HCT116 (cell line): ENCODE data around the gene EIF3L. TPM values are rescaled to one million over a fixed set of nuclear protein-coding genes. Genes with fewer than 3 reads are reported as not detected.
A peak's percentile ranks its signal among the peaks of the same experiment; 100 is the strongest.

Source experiments
- ATAC-seq: fragments of 200-7000 bp; cut with Tn5 transposase; 2 replicates; pipeline ENCODE4 v1.9.1; 2020; ENCODE audit warnings: mild to moderate bottlenecking, moderate library complexity
- BruUV-seq: library from RNA; stranded (reverse); fragments of 400-500 nt; replicated peaks from 2 replicates; lab custom pipeline; 2021; lab: Mats Ljungman, UMichigan
- CTCF ChIA-PET: fragments of 300-600 bp; sonication (Branson Sonifier 250); formaldehyde crosslinking; loops from one replicate; lab custom pipeline; 2021; ENCODE audit warnings: antibody characterized with exemption; lab: Charles Lee
- POLR2A ChIA-PET: fragments of 300-600, 350-600 bp; sonication (Branson Sonifier 250); formaldehyde crosslinking; loops from one replicate; lab custom pipeline; 2021; ENCODE audit warnings: antibody characterized with exemption; lab: Charles Lee
- RAD21 ChIA-PET, 2 experiments: fragments of 300-600 bp; sonication (Branson Sonifier 250); formaldehyde crosslinking; loops; one replicate each; lab custom pipeline; 2023; ENCODE audit warnings: low total read pairs in 2 of 2; ENCODE audit not compliant: uncharacterized antibody in 2 of 2, unreplicated experiment in 2 of 2, low non-redundant PET in 1 of 2; lab: Charles Lee
- DNase-seq: peaks from one replicate; pipeline ENCODE4 v3.0.0-alpha.2; 2010; ENCODE audit warnings: low read depth, low spot score
- H2AFZ ChIP-seq: fragments of 200-600 bp; shearing (Covaris generic), sonication (generic); 2 replicates; pipeline ENCODE4 v1.6.1; 2017; ENCODE audit warnings: low read depth, mixed run types, mixed read lengths, antibody characterized with exemption, low read length; ENCODE audit not compliant: poor library complexity, severe bottlenecking
- H3K27ac ChIP-seq: 2 replicates; pipeline ENCODE4 v1.5.1; 2012; ENCODE audit warnings: low read depth, low read length
- H3K27me3 ChIP-seq: fragments of 200-600 bp; sonication (generic); 2 replicates; pipeline ENCODE4 v1.6.1; 2016; ENCODE audit warnings: mixed run types, low read length, mixed read lengths; ENCODE audit not compliant: insufficient read depth
- H3K36me3 ChIP-seq, 2 experiments: fragments of 200-500 bp in 1 of 2; fragments of 200-600 bp in 1 of 2; sonication (Bioruptor generic) in 1 of 2; sonication (generic) in 1 of 2; 2 replicates each; pipeline versions ENCODE4 v1.5.1 to v1.6.1; 2014 to 2016; ENCODE audit warnings: low read length in 2 of 2, inconsistent platforms in 1 of 2, mixed read lengths in 1 of 2, mixed run types in 1 of 2; ENCODE audit not compliant: insufficient read depth in 2 of 2, control insufficient read depth in 1 of 2
- H3K4me1 ChIP-seq, 2 experiments: fragments of 200-600 bp in 1 of 2; sonication (generic) in 1 of 2; 2 replicates each; pipeline versions ENCODE4 v1.5.1 to v1.6.1; 2012 to 2017; ENCODE audit warnings: low read length in 2 of 2, inconsistent platforms in 1 of 2, mild to moderate bottlenecking in 1 of 2, mixed read lengths in 1 of 2, mixed run types in 1 of 2, moderate library complexity in 1 of 2; ENCODE audit not compliant: insufficient read depth in 2 of 2, control insufficient read depth in 1 of 2
- H3K4me2 ChIP-seq: fragments of 200-600 bp; sonication (generic); 2 replicates; pipeline ENCODE4 v1.6.1; 2017; ENCODE audit warnings: mixed run types, low read length, mixed read lengths
- H3K4me3 ChIP-seq, 2 experiments: fragments of 200-600 bp in 1 of 2; sonication (generic) in 1 of 2; replicated peaks in 1 of 2; 2 replicates each; pipeline ENCODE4 v1.5.1; 2011 to 2016; ENCODE audit warnings: low read length in 2 of 2, control low read depth in 1 of 2, low read depth in 1 of 2, mild to moderate bottlenecking in 1 of 2, mixed read lengths in 1 of 2, mixed run types in 1 of 2
- H3K79me2 ChIP-seq: fragments of 200-600 bp; sonication (generic); 2 replicates; pipeline ENCODE4 v1.6.1; 2017; ENCODE audit warnings: mild to moderate bottlenecking, mixed run types, low read length, moderate library complexity, mixed read lengths; ENCODE audit not compliant: insufficient read depth
- H3K9ac ChIP-seq: fragments of 200-600 bp; sonication (generic); 2 replicates; pipeline ENCODE4 v1.6.1; 2016; ENCODE audit warnings: low read length, mixed read lengths
- H3K9me2 ChIP-seq: fragments of 200-600 bp; sonication (generic), shearing (Covaris generic); 2 replicates; pipeline ENCODE4 v1.6.1; 2017; ENCODE audit warnings: mixed run types, mild to moderate bottlenecking, moderate library complexity; ENCODE audit not compliant: insufficient read depth
- H3K9me3 ChIP-seq, 2 experiments: fragments of 200-500 bp in 1 of 2; fragments of 200-600 bp in 1 of 2; sonication (Bioruptor generic) in 1 of 2; sonication (generic) in 1 of 2; 2 replicates each; pipeline ENCODE4 v1.6.1; 2014 to 2017; ENCODE audit warnings: low read length in 2 of 2, mixed read lengths in 2 of 2, inconsistent platforms in 1 of 2, low read depth in 1 of 2, mild to moderate bottlenecking in 1 of 2, mixed run types in 1 of 2, moderate library complexity in 1 of 2; ENCODE audit not compliant: control insufficient read depth in 1 of 2, insufficient read depth in 1 of 2
- H4K20me1 ChIP-seq: fragments of 200-600 bp; sonication (generic), shearing (Covaris generic); 2 replicates; pipeline ENCODE4 v1.6.1; 2017; ENCODE audit warnings: mixed run types, mild to moderate bottlenecking, moderate library complexity; ENCODE audit not compliant: insufficient read depth
- TCF7L2 ChIP-seq: IDR thresholded peaks from 2 replicates; pipeline ENCODE4 v1.7.0; 2011; ENCODE audit warnings: borderline replicate concordance, inconsistent platforms; ENCODE audit not compliant: insufficient read depth, insufficient read length; ENCODE audit errors: extremely low read depth
- intact Hi-C: fragments of 100-400 bp; cut with micrococcal nuclease; formaldehyde crosslinking; loops from 2 replicates; pipeline ENCODE4 v1.10.0; 2022
- total RNA-seq: library from RNA; stranded (reverse); gene quantifications from one replicate; pipeline ENCODE4 v1.2.1, GENCODE V29; 2021; ENCODE audit not compliant: unreplicated experiment
- TF ChIP-seq, protein P1 (sequence below): IDR thresholded peaks from 2 replicates; pipeline ENCODE4 v1.6.1; 2011; ENCODE audit warnings: mild to moderate bottlenecking, low read length, moderate library complexity; ENCODE audit not compliant: insufficient replicate concordance; ENCODE audit errors: extremely low read depth
- TF ChIP-seq, protein P2 (sequence below), 3 experiments: fragments of 200-600 bp in 1 of 3; sonication (generic) in 1 of 3; IDR thresholded peaks in 2 of 3; conservative IDR thresholded peaks in 1 of 3; 2 replicates each; pipeline ENCODE4 v1.5.1; 2012 to 2017; ENCODE audit warnings: low read depth in 2 of 3, low read length in 2 of 3, antibody characterized with exemption in 1 of 3, borderline replicate concordance in 1 of 3, control low read depth in 1 of 3, mild to moderate bottlenecking in 1 of 3, mixed read lengths in 1 of 3, mixed run types in 1 of 3, moderate library complexity in 1 of 3; ENCODE audit not compliant: insufficient read depth in 1 of 3

EIF3L gene
- total RNA-seq, 1 experiment from 2014 or later, result 687 TPM

DNA sequence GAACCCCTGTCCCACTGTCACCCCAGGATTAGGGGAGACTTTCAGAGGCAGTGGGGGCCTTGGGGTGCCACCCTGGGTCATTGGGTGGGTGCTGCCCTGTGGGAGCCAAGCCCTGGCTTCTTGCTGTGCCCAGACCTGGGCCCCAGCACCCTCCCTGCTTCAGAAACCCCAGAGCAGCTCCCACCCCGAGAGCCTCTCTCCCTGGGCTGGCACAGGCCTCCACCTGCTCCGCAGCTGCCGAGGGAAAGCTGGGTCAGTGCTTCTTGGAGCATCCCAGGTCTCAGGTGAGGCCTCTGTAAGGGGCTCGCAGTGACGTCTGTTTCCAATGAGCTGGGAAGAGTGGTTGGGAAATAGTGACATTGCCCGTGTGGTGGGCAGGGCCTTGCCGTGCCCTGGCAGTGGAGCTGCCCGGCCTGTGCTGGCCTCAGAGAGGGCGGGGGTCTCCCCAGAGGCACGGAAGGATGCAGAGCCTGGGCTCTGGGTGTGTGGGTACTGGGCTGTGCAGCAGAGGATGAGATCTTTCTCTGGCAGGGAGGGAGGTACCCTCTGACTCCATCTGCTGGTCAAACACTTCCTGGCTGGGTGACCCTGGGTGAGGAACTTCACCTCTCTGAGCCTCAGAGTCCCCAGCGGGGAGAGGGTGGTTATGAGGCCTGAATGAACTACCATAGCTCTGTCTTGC, 81.2 kb downstream of the EIF3L start:
- POLR2A ChIA-PET, result no interaction called here
- DNase-seq, result no peak
- H4K20me1 ChIP-seq, result no peaks in the 10 kb centered on the region
- H3K4me3 ChIP-seq, result no peak overlapping the region
- H3K9ac ChIP-seq, result no peak overlapping the region
- RAD21 ChIA-PET, result no interaction called here
- H3K9me2 ChIP-seq, result no peaks in the 10 kb centered on the region
- peaks cover 13 to 18% of the 10 kb centered on the region in 2 experiments for H3K4me1 ChIP-seq
- H3K79me2 ChIP-seq, result no peaks in the 10 kb centered on the region
- CTCF ChIA-PET, result interaction anchor here (1.0 kb wide), 1 partner anchor 116 kb away, joined by 3 read pairs; no protein-coding TSS in a partner anchor
- peaks cover 18 to 20% of the 10 kb centered on the region in 2 experiments; a peak in 2 of 4 replicates for H3K36me3 ChIP-seq
- no peak overlapping the region for H3K4me2 ChIP-seq
- TF ChIP-seq, protein P1, sequence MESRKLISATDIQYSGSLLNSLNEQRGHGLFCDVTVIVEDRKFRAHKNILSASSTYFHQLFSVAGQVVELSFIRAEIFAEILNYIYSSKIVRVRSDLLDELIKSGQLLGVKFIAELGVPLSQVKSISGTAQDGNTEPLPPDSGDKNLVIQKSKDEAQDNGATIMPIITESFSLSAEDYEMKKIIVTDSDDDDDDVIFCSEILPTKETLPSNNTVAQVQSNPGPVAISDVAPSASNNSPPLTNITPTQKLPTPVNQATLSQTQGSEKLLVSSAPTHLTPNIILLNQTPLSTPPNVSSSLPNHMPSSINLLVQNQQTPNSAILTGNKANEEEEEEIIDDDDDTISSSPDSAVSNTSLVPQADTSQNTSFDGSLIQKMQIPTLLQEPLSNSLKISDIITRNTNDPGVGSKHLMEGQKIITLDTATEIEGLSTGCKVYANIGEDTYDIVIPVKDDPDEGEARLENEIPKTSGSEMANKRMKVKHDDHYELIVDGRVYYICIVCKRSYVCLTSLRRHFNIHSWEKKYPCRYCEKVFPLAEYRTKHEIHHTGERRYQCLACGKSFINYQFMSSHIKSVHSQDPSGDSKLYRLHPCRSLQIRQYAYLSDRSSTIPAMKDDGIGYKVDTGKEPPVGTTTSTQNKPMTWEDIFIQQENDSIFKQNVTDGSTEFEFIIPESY, result no peak
- no peak for TF ChIP-seq TCF7L2
- TF ChIP-seq, protein P2, sequence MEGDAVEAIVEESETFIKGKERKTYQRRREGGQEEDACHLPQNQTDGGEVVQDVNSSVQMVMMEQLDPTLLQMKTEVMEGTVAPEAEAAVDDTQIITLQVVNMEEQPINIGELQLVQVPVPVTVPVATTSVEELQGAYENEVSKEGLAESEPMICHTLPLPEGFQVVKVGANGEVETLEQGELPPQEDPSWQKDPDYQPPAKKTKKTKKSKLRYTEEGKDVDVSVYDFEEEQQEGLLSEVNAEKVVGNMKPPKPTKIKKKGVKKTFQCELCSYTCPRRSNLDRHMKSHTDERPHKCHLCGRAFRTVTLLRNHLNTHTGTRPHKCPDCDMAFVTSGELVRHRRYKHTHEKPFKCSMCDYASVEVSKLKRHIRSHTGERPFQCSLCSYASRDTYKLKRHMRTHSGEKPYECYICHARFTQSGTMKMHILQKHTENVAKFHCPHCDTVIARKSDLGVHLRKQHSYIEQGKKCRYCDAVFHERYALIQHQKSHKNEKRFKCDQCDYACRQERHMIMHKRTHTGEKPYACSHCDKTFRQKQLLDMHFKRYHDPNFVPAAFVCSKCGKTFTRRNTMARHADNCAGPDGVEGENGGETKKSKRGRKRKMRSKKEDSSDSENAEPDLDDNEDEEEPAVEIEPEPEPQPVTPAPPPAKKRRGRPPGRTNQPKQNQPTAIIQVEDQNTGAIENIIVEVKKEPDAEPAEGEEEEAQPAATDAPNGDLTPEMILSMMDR (IDR thresholded peaks at IDR 0.05 in 2 of 3, conservative IDR thresholded peaks at IDR 0.05 in 1 of 3; ENCODE audit: borderline replicate concordance in 1 of 3, insufficient read depth in 1 of 3, low read depth in 2 of 3, low read length in 2 of 3), result peak; percentile 20 to 60 (median 48); a peak in 5 of 6 replicates
- H2AFZ ChIP-seq, result no peak overlapping the region
- no peak overlapping the region for H3K27ac ChIP-seq
- H3K27me3 ChIP-seq, result no peaks in the 10 kb centered on the region
- intact Hi-C loops, result loop anchor here (10.0 kb wide), 1 partner anchor 46 kb away; no protein-coding TSS in a partner anchor
- BruUV-seq, result no TSS peak
- peak; percentile 37 for ATAC-seq
- H3K9me3 ChIP-seq, result no peaks in the 10 kb centered on the region
